ENCODE measurements around the gene FBXW12.
"Not testable (repeated sequence)": the region's sequence is repeated elsewhere in the genome, so short reads cannot be mapped to it uniquely, and the experiment has no call there.

DNA sequence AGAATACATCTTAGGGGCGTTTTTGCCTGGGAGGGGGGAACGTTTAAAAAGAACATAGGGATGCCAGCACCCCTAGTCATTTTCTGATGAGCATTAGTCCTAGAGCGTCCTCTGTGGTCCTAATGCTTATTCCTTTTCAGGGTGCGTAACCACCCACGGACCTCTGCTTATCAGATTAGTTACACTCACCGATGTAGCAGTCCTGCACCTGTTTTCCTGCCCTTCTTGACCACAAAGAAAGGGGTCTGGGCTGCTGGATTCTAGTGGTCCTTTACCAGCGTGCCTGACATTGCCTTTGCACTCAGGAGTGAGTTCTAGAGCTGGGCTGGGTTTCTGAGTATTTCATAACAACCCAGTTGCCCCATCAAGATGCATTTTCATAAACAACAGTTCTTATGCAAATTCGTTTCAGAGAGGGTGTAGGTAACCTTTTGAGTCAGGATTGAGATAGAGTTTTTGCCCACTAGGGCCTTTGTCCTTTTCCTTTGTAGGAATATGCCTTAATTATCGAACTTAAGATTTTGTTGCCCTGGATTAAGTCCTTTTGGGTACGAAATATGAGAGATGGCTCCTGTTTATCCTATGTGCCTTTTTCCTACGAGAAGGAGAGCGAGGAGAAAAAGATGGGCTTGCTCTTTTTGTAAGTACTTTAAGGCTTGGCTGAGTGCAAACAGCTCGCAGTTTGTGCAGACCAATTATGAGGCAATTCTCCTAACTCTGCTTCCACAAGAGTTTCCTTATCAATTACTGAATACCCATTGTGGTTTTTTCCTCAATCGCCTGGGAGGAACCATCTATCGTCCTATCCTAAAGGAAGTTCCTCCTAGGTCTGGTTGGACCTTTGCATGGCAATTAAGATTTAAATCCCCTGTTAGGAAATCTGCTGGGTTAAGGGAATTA lies 38.4 kb upstream of the FBXW12 start, which contains the start of gene SPINK8:
- not testable (repeated sequence) for TF ChIP-seq CTCF (IDR thresholded peaks at IDR 0.05 in 8 of 11, conservative IDR thresholded peaks at IDR 0.05 in 3 of 11); POLR2A (IDR thresholded peaks at IDR 0.05); POLR2AphosphoS5 (IDR thresholded peaks at IDR 0.05)
